ENCODE measurements around the gene MUC4.
"Not testable (repeated sequence)": the region's sequence is repeated elsewhere in the genome, so short reads cannot be mapped to it uniquely, and the experiment has no call there.

The MUC4 gene

DNA sequence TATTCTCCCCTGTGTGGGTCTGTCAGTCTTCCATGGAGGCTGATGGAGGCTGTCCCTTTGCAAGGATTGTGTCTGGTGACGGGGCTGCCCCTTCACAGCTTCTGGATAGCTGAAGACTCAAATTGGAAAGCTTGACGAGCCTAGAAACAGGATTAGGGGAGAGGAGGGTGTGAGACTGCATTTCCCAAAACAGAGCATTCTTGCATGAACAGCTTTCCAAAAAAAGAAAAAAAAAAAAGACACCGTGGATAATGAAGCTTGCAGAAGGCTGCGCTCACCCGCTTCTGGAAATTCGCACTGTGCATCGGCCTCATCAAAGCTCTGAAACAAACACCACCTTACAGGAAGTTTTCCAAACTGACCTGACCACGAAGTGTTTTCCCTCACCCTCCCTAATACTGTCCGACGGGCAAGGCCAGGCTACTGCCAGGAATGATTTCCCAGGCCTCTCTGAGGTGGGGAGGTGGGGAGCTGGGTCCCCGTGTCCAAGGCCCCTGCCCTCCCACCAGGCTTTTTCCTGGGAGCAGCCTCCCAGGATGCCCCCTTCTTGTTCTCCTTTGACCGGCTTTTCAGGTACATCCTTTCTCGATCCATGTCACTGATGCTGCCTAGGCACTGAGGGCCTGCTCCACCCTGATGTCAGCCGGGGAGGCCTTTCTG is 24.9 kb upstream of the MUC4 start:
- DNase-seq: peak; percentile 21

GRCh38 chr3:195835791-195836190 is 24.1 kb upstream of the MUC4 start:
- DNase-seq: peak; percentile 13

GRCh38 chr3:195834675-195835583 is 23.2 kb upstream of the MUC4 start:
- peak; percentile 11 for DNase-seq

DNA sequence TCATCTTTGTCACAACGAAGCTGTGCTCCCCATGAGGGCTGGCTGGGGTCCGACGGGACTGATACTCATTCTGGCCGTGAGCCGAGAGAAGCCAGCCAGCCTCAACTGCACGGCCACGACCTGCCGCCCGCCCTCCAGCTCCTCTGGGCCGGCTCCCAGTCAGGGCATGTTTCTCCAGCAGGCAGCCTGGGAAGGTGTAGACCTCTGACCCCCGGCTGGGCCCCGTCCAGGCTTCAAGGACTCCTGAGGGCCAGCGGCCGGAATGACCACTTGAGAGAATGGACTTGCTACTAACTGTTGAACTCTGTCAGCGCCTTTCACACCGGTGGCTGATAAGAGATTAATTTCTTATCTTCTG is 18.1 kb upstream of the MUC4 start:
- DNase-seq: no peak

GRCh38 chr3:195828762-195829161 is 17.0 kb upstream of the MUC4 start:
- DNase-seq: no peak

DNA sequence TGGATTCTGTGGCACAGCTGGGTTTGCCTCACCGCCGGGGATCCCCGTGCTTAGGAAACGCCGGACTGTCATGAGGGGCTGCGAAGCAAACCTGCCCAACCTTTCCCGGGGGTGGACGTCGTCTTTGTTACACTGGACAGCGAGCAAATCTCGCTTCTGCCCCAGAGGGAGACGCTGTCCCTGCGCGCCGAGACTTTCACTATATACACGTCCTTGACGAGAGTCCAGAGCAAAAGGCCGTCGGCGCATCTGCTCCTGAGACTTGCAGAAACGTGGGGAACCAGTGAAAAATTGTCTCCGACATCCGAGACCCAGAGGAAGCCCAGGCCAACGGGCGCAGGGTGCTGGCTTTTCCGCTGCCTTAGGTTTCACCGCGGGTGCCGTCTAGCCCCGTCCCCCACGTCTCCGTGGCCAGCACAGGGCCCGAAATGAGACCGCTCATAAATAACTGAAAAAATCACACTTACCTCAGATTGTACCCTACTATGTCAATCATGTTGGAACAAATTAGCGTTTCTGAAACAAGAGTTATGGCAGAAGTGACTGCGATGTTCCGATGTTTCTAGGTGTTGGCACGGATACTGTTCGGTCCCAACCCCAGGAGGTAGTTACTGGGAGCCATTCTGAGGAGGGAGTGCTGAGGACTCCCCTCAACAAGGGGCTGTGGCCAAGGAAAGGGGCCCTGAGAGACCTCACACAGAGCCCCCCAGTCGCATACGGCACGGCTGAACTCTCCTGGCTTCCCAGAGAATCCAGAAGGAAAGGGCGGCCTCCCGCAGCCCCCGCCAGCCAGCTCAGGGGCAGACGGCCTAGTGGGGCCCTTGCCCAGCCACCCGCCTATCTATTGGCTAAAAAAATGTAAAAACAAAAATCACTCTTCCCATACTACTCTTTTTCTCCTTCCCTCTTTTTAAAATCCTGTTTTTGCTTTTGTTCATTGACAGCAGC is 14.4 kb upstream of the MUC4 start:
- no peak for DNase-seq

GRCh38 chr3:195825191-195825588 is 13.5 kb upstream of the MUC4 start:
- no peak for DNase-seq

DNA sequence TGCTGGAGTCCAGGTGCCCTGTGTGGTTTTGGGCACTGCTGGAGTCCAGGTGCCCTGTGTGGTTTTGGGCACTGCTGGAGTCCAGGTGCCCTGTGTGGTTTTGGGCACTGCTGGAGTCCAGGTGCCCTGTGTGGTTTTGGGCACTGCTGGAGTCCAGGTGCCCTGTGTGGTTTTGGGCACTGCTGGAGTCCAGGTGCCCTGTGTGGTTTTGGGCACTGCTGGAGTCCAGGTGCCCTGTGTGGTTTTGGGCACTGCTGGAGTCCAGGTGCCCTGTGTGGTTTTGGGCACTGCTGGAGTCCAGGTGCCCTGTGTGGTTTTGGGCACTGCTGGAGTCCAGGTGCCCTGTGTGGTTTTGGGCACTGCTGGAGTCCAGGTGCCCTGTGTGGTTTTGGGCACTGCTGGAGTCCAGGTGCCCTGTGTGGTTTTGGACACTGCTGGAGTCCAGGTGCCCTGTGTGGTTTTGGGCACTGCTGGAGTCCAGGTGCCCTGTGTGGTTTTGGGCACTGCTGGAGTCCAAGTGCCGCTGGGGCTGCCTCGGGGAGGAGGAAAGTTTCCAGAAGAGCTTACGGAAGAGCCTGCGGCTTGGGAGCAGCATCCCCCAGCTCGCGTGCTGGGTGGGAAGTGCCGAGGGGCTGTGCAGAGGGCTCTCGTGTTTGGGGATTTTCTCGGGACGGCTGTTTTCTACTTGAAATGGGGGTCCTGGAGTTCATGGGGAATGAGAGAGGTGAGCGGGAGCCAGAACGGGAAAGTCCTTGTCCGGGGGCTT is 12.9 kb upstream of the MUC4 start:
- DNase-seq: not testable (repeated sequence)

DNA sequence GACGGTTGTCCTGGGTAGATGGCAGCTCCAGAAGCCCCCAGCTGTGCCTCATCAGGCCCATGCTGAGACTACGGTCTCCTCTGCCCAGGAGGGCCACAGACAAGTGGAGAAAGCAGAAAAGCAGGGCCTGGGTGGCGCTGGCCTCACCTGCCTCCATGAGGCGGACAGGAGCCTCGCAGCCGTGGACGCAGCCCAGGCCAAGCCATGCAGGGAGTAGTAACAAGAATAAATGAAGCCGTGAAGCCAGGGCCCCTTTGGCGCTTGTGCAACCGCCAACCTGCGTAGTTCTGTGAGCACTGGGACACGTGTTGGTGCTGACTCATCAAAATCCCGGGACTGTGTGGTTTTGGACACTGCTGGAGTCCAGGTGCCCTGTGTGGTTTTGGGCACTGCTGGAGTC is 12.3 kb upstream of the MUC4 start:
- DNase-seq: no peak

DNA sequence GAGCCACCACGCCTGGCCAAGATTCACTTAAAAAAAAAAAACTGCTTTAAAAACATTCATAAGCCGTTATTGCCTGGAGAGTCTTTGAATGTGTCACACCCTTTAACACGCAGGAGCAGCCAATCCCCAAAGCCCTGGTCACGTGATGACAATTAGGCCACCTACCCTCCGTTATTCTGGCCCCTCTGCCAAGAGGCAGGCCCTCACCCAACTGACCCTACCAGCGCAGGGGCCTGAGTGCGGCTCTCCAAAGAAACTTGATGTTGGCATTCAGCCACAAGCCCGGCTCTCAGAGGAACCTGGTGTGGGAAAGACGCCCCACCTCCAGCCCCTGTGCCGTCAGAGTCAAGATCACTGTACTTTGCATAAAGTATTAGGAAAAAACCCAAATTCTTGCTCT is 11.6 kb upstream of the MUC4 start:
- no peak for DNase-seq

- DNase-seq: no peak
These were observed 10.5 kb upstream of the MUC4 start for GRCh38 chr3:195822131-195822696.

- peak; percentile 13 for DNase-seq
These were observed 9.8 kb upstream of the MUC4 start for GRCh38 chr3:195821403-195822130.

DNA sequence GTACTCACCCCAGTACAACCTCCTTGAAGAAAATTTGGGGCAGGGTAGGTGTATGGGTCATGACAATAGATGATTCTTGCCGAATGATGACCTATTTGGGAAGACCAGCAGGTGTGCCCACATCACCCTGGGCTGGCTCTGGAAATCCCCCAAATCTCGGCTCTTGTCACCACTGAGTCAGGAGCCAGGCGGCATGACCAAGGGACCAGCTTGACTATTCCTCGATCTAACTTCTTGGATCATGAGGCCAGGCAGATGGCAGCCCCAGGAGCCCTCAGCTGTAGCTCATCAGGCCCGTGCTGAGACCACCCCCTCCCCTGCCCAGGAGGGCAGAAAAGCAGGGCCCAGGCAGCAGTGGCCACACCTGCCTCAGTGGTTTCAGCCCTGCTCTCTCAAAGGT is 9.2 kb upstream of the MUC4 start:
- peak; percentile 12 for DNase-seq

GRCh38 chr3:195820186-195820585 is 8.5 kb upstream of the MUC4 start:
- DNase-seq: peak; percentile 8

DNA sequence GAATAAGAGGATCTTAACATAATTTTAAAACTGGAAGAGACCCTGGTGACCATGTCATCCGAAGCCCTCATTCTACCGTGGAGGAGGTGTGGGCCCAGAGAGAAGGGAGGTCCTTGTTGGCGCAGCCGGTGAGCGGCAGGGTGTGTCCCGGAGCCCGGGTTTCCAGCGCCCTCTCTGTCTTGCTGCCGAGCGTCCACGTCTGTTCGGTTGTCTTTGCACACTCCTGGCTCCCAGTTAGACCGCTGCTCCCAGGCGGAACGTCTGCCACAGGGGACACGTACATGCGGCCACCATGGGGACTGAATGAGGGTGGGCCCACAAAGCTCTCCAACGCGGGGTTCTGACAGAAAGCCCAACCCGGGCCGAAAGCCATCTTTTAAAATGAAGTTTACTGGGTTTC is 6.6 kb upstream of the MUC4 start:
- peak; percentile 11 for DNase-seq

GRCh38 chr3:195817578-195818135 is 5.9 kb upstream of the MUC4 start:
- DNase-seq: peak; percentile 6

DNA sequence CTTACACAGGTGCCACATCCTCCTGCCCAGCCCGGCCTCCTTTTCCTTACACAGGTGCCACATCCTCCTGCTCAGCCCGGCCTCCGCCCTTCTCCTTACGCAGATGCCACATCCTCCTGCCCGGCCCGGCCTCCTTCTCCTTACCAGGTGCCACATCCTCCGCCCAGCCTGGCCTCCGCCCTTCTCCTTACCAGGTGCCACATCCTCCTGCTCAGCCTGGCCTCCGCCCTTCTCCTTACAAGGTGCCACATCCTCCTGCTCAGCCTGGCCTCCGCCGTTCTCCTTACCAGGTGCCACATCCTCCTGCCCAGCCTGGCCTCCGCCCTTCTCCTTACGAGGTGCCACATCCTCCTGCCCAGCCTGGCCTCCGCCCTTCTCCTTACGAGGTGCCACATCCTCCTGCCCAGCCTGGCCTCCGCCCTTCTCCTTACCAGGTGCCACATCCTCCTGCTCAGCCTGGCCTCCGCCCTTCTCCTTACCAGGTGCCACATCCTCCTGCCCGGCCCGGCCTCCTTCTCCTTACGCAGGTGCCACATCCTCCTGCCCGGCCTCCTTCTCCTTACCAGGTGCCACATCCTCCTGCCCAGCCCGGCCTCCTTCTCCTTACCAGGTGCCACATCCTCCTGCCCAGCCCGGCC is 4.7 kb upstream of the MUC4 start:
- DNase-seq: peak; percentile 5

GRCh38 chr3:195815169-195815771 is 3.5 kb upstream of the MUC4 start:
- peak; percentile 19 for DNase-seq

DNA sequence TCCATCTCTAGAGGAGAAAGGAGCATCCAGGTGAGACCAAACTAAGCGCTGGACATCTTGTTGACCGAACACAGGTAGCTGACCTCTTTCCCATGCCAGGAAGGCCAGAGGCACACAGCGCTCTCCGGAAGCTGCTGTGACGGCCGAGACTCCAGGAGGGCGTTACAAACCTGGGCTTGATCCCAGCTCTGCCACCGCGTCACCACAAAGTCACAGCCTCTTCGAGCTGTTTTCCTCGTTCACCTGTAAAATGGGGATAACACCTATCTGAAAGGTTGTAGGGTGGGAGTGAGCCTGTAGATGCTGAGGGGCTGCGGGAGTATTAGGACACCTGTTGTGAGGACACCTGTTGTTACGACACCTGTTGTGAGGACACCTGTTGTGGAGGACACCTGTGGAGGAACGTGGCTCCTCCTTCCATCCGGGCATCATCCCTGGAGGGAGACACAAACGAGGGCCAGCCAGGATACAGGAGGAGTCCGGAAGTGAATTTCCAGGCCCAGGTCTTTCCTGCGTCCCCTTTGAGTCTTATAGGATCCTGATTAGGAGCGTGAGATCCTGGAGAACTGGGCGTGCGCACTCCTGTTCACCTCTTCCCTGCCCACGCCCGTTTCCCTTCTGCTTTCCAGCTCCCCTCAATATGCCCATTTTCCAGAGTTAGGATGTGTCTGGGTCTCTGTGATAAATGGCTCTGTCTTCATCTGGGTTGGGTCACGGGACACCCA is 2.3 kb upstream of the MUC4 start:
- DNase-seq: peak; percentile 4

Measured in femur (tissue), 1 donor.